Esophagus mucosa (tissue), 1 donor: ENCODE measurements around the gene PNMT. TPM values are rescaled to one million over a fixed set of nuclear protein-coding genes. Genes with fewer than 3 reads are reported as not detected.

Experiments used
- ATAC-seq: fragments of 200-7000 bp; cut with Tn5 transposase; one replicate; pipeline ENCODE4 v1.9.1; 2020
- total RNA-seq: library from RNA; stranded (reverse); gene quantifications from one replicate; pipeline ENCODE4 v1.2.4, GENCODE V29; 2023
- donor health status: DM: yes; HTN: yes; CAD: no.

Gene PNMT
- total RNA-seq, 1 donor from 2014 or later: 1.1 TPM

DNA sequence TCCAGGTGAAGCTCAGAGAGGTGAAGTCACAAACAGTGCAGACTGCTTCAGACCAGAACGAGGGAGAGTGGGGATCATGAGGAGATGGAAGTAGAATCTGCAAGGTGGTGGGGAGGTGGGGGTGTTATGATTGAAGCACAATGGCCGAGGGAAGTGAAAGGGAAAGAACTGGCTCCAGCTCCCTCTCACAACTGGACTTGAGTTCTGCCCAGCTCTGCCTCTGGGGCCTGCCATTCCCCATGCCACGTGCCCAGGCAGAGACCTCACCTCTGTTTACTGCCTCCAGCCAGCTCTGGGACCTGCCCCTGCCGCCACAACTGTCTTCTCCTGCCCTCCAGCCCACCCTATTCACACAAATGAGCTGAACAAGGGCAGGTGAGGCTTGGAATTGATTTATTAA is 2.5 kb downstream of the PNMT start:
- ATAC-seq: no peak

DNA sequence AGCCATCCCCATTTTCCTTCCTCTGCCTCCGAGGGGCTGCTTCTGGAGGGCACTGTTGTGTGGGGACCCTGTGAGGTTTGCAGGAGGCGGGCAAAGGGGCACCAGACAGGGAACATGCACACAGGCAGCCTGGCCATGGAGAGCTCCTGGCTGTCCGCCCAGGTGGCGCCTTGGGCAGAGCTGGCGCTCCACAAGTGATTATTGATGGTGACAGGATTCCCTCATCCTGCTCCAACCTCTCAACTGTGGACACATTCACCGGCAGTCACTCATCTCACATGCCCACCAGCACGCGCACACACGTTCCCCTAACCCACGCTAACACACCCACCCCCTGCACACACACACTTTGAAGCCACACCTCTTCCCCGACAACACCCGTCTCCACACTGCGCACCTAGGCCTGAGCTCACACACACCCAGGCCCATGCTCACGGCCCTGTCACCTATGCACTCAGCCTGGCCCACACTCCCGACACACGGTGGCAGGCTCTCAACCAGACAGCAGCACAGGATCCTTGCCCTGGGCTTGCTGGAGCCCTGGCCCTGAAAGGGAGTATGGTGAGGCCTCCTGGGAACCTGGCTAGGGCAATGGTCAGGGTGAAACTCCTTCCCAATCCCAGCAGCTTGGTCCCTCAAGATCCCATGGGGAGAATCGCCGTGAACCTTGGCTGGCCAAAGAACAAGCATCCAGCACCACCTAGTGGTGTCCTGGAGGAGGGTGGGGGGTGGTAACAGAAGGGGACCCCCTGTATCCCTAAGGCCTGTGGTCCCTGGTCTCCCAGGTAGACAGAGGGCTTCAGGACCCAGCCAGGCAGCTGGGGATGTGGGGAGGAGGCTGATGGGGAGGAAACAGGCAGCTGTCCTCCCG is 3.6 kb downstream of the PNMT start:
- peak; percentile 62 for ATAC-seq

DNA sequence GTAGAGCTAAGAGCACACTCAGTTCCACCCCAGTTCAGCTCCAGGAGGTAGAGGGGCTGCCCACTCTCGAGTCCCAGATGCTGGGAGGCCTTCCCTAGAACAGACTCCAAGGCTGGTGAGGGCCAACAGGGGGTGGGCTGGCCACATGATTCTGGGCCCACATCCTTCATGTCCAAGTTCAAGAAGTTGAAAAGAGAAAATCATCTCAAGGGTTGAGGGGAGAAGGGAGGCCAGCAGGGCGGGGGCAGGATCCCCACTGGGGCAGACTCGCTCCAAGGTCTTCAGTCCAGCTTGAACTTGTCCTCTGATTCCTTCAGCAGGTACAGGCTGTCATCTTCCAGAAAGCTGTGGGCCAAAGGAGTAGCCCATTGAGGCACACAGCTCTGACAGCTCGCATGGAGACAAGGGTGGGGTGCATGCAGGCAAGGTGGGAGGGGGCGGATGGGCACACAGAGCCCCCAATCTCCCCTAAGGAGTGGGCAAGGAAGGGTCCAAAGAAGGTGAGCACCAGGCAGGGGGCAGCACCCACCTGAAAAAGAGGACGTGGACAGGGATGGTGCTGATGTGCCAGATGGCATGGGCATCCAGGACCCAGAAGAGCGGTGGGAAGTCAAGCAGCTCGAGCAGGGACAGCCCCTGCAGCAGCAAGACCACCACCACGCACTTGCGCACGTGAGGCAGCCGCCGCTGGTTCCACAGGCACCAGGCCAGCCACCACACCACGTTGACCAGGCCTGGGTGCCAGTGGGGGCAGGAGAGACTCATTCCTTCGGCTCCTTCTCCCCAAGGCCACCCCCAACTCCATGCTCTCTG is 4.5 kb downstream of the PNMT start:
- no peak for ATAC-seq

DNA sequence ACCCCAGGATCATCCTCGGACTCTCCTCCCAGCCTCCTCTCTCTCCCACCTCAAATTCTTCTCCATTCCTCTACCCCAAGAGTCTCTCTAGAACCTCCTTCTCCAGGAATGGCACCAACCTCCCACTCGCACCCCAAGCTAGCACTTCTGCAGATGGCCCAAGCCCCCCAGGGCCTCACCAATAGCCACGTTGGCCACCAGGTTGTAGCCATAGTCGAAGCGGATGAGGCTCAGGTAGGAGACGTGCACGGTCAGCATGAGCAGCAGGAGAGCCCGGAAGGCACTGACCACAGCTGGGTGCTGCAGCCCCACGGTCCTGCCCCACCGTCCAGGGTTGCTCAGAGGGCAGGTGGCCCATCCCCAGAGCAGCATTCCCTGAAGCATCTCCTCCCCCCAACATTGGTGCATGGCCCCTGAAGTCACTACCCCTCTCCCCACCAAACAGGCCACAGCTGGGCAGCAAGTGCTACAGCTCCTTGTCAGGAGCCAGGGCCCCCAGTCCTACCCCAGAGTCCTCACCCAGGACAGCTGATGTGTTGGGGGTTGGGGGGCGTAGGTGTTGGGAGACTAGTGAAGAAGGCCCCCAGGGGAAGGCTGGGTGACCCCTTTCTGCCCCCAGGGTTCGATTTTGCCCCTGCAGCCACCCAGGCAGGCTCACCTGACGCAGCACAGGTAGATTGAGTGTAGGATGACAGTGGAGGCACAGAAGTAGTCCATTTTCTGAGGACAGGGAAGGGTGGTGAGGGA is 5.3 kb downstream of the PNMT start:
- no peak for ATAC-seq

DNA sequence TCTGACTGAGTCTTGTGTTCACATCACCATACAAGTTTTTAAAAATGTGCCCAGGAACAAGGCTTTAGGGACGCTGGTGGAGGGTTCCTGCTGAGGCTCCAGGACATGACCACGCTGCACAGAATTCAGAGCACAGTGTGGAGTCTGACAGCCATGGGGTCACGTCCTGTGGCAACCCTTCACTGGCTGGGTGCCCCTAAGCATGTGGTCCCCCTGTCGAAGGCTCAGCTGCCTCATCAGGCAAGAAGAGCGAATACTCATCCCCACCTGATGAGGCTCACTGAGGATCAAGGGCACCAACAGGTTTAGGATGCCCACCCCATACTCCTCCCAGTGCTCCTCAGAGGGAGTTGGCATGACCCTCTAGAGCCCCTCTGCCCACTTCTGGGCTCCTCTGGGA is 5.9 kb downstream of the PNMT start:
- ATAC-seq: no peak

DNA sequence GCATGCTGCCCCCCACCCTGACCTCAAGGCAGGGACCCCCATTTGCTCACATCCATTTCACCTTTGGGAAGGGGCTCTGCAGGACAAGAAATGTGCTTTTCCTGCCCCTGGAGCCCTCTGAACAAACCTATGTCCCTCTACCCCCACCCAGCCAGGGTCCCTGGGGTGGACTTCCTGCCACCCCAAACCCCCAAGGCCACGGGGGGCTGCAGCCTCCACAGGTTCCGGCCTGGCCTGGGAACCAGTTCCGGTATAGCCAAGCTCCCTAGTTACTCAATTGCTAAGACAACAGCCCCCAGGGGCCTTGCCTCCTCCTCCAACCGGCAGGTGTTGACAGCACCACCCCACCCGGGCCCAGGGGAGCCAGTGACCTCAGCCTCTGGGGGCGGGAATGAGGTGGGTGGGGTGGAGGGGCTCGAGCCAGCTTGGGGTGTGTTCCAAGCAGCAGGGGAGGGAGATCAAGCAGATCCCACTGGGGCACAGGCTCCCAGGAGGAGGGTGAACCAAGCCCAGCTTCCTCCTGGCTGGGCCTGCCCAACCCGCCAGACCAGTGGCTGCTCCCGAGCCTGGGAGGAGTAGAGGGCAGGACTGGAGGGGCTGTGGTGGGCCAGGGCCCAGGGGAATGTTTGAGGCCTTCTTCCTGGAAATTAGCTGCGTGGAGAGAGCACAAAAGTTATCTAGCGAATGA is 6.6 kb downstream of the PNMT start:
- ATAC-seq: peak; percentile 82

DNA sequence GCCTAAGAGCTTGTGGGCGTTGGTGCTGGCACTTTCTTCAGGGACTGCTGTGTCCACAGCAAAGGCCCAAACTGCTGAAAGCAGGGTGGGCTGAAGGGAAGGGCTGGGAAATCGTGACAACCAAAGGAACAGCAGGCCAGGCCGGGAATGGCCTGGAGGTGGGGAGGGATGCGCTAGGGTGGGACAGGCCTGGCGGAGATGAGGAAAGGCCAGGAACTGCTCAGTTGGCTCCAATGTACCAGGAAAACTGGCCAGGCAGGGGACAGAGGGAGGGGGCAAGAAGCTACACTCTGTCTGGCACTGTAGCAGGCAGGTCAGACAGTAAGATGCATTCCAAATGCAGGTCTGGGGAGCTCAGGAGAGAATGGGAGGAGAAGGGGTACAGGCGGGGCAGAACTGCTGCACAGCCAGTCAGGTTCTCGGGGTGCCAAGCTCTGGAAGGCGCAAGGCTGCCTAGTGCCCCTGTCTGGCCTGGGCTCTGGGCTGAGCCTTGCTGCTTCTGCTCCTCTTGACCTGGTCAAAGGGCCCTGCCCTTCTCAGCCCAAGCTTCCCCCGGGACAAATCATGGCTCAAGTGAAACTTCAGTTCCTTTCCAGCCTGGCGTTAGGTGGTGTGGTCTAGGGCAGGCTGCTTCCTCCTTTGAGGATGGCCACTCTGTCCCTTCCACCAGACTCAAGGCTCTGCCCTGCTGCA is 7.3 kb downstream of the PNMT start:
- peak; percentile 22 for ATAC-seq

DNA sequence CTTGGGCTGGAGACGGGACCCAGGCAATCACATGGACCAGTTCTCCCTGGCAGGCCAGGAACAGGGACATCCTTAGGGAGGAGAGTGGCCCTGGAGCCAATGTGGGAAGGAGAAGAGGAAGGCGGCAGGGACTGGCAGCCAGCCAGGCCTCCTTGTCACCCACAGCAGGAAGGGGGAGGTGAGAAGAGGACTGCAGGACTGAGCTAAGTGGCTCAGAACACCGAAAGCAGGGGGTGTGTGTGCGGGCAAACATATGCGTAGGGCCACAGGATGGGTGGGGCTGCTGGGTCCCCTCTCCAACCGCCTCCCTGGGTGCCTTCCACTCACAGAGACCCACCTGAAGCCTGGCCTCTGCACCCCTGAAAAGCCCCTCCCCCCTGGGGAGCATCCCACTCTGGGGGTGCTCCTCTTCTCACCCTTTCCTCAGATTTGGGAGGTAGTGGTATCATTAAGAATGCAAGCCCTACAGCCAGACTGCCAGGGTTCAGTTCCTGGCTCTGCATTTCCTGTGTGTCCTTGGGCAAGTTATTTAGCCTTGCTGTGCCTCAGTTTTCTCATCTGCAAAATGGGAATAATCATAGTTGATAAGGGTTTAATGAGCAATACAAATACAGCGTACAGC is 8.1 kb downstream of the PNMT start:
- ATAC-seq: peak; percentile 1

DNA sequence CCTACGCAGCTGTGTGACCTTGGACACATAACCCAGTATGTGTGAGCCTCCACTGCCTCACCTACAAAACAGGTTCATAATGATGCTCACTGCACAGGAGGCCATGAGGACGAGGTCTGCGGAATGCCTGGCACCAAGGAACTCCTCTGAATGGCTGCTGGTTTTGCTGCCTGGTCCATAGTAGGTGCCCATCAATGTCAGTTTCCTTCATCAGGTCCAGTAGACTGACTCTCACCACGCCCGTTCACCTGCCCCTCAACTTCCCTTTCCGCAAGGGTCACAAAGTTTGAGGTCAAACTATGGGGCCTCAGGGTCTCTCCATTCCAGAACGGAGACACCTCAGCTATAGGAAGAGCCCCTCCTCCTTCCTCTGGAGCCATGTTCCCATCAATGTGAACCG is 8.8 kb downstream of the PNMT start:
- ATAC-seq: no peak

DNA sequence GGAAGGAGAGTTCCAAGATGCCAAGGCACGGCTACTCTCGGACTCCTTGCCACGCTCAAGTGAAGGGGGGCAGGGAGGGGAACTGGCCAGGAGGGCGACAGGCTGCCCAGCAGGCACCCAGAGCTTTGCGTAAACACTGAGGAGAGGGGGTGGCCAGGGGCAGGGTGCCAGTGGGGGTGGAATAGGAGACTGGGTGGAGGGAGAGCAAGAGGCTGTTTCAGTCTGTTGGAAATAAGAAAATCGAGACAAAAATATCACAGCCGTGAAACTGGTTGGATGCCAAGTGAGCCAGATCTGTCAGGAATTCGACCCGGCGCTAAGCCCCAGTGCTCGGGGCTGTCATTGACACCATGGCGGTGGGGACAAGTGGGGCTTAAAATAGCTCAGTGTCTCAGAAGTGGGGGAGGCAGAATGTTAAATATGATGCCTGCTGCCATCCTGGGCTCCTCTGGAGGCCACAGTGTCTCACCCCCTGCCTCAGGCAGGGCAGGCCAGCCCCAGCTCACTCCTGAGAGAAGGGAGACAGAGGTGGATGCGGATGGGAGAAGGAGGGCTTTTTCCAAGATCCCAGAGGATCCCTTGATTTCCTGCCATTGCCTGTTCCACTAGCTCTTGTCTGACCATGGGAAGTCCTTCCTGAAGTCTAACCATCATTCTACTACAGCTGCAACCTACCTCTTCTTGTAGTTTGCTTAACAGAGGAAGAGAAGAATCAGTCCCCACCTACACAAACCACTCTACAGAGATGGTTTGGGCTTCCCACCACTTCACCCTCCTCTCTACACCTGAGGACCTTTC is 9.5 kb downstream of the PNMT start:
- no peak for ATAC-seq

DNA sequence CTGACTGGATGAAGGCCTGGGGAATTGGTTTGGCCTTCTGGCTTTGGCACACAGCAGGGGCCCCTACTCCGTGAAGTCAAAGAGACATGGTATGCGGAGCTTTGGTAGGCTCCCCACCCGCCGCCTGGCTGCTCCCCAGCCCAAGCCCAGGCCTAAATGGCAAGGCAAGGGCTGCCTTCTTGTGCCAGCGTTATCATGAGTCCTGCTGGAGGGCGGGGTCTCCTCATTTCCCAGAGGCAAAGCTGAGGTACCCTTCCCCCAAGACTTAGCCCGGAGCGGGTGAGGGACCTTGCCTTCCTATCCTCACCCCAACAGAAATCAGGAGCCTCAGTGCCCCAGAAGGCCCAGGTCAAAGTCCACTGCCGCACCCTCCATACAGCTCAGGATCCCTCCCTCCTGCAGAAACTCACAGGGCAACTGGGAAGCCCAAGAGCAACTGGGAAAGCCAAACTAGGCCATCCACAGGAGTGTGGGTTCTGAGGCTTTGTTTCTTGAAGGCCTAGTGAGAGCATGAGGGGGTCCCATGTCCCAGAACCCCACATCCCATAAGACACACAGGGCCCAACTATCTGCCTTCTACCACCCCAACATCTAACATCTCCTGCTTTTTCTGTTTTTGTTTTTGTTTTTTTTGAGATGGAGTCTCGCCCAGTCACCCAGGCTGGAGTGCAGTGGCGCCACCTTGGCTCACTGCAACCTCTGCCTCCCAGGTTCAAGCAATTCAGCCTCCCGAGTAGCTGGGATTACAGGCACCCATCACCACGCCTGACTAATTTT is 10.3 kb downstream of the PNMT start:
- ATAC-seq: no peak

DNA sequence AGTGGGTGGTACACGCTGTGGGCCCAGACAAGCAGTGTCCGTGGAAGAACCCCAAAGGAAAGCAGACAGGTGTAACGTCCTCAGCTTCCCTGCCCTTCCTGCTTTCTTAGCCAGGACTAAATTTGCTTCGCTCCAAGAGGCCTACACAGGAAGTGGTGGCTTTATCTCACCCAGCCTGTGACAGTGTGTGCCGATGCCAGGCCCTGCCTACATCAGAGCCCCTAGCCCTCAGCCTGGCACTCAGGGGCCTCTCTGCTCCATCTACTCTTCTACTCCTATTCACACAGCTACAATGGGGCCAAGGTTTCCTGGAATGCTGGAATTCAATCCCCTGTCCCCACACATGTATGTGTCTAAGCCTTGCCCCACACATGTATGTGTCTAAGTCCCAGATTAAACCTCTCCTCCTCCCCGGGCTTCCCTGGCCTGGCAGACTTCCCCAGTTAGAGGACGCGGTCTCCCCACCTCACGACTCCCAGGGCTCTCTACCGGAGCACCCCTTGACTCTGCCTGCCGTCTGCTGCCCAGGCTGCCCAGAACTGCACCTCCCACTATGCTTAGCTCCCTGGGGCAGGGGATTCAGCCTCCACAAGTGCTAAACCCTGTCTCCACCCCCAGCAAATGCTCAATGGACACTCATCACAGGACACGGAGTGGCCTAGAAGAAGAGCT is 11.4 kb downstream of the PNMT start:
- no peak for ATAC-seq

DNA sequence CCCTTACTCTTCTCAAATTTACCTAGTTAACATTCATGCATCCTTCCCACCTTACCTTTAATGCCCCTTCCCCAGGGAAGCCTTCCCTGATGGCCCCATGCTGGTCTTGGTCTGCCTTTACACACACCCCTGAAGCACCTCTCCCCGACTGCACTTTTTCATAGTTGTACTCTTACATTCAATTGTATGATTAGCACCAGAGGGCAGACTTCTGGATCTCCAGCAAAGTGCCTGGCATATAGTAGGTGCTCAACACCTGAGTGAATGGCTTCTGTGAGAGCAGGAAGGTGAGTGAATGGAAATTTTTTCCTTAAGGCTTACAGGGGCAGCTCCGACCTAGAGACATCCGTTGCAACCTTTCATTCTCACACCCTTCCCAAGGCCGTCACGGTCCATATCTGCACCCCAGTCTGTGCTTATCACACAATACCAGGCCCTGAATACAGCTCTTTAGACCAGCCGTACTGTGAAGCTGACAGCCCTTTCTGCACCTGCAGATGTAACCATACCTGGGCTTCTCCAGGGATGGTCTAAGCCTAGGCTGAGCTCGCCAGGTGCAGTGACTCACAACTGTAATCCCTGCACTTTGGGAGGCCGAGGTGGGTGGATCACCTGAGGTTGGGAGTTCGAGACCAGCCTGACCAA is 15.2 kb downstream of the PNMT start:
- no peak for ATAC-seq

DNA sequence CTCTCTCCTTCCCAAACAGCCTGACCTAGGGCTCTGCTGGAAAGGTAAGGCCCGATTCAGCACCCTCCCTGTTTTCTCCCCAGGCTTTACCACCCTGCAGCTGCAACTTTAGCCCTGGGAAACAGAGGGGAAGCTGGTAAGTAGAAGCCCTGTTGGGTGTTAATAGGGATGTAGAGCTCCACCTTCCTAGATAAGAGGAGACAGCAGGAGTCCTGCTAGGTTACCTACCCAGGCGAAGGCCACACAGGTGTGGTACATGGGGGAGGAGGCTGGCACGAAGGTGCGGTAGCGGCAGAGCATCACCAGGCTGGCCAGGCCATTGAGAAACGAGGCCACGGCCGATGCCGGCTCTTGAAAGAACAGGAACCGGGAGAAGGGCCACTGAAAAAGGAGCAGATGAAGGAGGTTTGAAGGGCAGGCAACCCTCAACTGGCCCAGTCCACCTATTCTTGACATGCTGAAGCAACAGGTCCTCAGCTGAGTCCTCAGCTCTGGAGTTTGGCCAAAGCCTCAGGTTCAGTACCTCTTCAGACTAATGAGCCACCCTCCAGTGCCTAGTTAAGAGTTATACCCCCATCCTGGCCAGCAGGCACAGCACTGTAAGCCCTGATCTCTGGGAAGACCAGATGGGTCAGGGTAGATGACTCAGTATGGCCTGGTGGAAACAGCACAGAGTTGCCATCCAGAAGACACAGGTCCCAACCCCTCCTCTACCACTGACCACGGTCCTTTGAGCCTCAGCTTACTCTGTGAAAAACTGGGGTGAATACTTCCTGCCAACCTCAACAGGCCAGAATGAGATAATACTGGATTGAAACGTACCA is 16.3 kb downstream of the PNMT start:
- no peak for ATAC-seq

DNA sequence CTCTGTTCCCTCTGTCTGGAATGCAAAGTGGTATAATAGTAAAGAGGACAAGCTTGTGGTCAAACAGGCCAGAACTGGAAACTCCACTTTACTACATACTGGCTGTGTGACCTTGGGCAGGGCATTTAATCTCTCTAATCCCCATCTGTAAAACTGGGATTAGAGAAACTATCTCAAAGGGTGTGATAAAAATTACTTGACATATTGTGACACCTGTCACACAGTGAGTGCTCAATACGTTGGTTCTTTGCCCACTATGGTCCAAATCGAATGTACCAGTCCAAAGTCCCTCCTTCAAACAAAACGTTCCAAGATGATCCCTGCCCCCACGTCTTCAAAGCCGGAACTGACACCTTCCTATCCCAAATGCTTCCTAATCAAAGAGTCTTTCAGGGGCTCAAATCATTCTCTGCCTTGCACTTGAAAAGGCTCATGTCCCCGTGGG is 18.9 kb downstream of the PNMT start:
- peak; percentile 68 for ATAC-seq

DNA sequence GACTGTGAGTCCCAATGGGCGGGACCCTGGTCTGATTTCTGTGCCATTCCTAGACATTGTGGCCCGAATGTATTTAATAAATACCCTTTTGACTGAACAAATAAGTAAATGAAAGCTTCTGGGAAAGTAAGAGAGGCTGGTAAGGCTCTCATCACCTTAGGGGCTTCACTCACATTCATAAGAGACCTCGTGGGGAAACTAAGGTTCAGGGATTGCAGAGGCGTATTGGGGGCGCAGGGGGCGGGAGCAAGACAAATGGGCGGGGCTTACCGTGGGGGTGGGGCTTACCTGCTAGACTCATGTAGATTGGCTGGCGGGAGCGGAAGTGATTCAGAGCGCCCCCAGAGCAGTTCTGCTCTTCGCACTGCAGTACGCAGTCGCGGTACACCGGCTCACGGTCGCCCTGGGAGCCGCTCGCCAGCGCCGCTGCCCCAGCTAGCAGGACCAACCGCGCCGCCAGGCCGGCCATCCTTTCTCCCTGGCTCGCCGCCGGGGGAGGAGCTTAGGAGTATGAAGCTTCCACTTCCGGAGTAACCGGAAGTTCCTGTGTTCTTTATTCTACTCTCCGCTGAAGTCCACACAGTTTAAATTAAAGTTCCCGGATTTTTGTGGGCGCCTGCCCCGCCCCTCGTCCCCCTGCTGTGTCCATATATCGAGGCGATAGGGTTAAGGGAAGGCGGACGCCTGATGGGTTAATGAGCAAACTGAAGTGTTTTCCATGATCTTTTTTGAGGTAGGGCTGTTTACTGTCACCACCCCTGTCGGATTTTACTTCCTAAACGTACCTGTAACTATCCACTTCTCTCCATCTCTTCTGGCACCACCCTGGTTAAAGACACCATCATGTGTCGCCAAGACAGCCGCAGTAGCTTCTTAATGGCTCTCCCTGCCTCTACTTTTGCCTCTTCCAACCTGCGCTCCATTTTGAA is 19.6 kb downstream of the PNMT start, which contains the start of gene PGAP3:
PGAP3 (minus strand) TSS at position 512 of the 929 bp plus-strand sequence; CDS start at position 469, 43 bp downstream.
- peak; percentile 82 for ATAC-seq
